ENCODE results near the gene IL15RA. TPM values are rescaled to one million over a fixed set of nuclear protein-coding genes. Genes with fewer than 3 reads are reported as not detected.

Gene IL15RA
- total and polyA plus RNA-seq, 10 of the 15 experiments (the other 5 are each of a cell fraction or from before 2014, with no cell fraction given) = 2.0 to 14.8 (median 12.1) TPM

DNA sequence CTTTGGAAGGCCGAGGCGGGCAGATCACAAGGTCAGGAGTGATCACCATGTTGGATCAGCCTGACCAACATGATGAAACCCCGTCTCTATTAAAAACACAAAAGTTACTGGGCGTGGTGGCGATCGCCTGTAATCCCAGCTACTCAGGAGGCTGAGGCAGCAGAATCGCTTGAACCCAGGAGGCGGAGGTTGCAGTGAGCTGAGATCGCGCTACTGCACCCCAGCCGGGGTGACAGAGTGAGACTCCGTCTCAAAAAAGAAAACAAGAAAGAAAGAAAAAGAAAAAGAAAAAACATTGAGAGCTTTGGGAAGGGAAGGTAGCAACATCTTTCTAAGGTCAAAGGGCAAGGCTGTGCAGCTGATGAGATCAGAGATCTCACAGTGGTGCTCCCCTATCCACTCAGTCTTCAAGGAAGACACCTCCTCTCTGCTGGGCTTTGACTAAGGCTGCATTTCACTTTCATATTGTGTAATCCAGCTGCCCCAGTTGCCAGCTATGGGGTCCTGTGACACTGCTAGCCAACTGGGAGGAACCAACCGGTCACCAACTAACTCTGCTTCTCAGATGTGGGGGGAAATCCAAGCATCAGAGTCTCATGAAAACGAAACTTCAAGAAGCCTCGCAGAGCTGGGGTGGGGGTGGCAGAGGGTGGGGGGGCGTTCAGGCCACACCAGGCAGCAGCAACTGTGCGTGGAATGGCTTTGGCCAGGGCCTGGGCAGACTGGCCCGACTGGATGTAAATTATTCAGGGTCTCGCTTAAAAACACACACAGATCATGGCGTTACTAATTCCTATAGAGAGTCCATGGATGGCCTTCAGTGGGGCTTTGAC, 1.5 kb downstream of the IL15RA start (continued):
- TF ChIP-seq, protein P1, sequence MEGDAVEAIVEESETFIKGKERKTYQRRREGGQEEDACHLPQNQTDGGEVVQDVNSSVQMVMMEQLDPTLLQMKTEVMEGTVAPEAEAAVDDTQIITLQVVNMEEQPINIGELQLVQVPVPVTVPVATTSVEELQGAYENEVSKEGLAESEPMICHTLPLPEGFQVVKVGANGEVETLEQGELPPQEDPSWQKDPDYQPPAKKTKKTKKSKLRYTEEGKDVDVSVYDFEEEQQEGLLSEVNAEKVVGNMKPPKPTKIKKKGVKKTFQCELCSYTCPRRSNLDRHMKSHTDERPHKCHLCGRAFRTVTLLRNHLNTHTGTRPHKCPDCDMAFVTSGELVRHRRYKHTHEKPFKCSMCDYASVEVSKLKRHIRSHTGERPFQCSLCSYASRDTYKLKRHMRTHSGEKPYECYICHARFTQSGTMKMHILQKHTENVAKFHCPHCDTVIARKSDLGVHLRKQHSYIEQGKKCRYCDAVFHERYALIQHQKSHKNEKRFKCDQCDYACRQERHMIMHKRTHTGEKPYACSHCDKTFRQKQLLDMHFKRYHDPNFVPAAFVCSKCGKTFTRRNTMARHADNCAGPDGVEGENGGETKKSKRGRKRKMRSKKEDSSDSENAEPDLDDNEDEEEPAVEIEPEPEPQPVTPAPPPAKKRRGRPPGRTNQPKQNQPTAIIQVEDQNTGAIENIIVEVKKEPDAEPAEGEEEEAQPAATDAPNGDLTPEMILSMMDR (IDR thresholded peaks at IDR 0.05 in 2 of 3, conservative IDR thresholded peaks at IDR 0.05 in 1 of 3; ENCODE audit: control insufficient read depth in 2 of 3, extremely low read depth in 1 of 3, insufficient read depth in 1 of 3, low read depth in 3 of 3, low read length in 3 of 3) = no peak
- TF ChIP-seq CEBPB (IDR thresholded peaks at IDR 0.05; ENCODE audit: borderline replicate concordance in 1 of 2, low read depth in 2 of 2, low read length in 2 of 2) (peak in 1 of 2 experiments; percentile 69; a peak in 1 of 4 replicates), SUPT20H (IDR thresholded peaks at IDR 0.05; ENCODE audit: borderline replicate concordance, control insufficient read depth, low read depth, low read length) (no peak), NR2C2 (IDR thresholded peaks at IDR 0.05; ENCODE audit: borderline replicate concordance, control insufficient read depth, insufficient read length, low read depth) (no peak), CREM (IDR thresholded peaks at IDR 0.05; ENCODE audit: low read depth) (peak; percentile 74; the same call in 1 of the 2 replicates), E2F4 (IDR thresholded peaks at IDR 0.05; ENCODE audit: low read depth, low read length) (no peak), MEF2B (IDR thresholded peaks at IDR 0.05; ENCODE audit: partially characterized antibody, poor library complexity, severe bottlenecking) (no peak)
- TF ChIP-seq, protein P2, sequence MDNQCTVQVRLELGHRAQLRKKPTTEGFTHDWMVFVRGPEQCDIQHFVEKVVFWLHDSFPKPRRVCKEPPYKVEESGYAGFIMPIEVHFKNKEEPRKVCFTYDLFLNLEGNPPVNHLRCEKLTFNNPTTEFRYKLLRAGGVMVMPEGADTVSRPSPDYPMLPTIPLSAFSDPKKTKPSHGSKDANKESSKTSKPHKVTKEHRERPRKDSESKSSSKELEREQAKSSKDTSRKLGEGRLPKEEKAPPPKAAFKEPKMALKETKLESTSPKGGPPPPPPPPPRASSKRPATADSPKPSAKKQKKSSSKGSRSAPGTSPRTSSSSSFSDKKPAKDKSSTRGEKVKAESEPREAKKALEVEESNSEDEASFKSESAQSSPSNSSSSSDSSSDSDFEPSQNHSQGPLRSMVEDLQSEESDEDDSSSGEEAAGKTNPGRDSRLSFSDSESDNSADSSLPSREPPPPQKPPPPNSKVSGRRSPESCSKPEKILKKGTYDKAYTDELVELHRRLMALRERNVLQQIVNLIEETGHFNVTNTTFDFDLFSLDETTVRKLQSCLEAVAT (IDR thresholded peaks at IDR 0.05) = peak; percentile 99
- TF ChIP-seq, protein P3, sequence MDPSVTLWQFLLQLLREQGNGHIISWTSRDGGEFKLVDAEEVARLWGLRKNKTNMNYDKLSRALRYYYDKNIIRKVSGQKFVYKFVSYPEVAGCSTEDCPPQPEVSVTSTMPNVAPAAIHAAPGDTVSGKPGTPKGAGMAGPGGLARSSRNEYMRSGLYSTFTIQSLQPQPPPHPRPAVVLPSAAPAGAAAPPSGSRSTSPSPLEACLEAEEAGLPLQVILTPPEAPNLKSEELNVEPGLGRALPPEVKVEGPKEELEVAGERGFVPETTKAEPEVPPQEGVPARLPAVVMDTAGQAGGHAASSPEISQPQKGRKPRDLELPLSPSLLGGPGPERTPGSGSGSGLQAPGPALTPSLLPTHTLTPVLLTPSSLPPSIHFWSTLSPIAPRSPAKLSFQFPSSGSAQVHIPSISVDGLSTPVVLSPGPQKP (IDR thresholded peaks at IDR 0.05; ENCODE audit: low read depth, low read length) = no peak

Data from GM12878 (cell line).